Measurements from ENCODE around the gene GALNT14.

Gene GALNT14

DNA sequence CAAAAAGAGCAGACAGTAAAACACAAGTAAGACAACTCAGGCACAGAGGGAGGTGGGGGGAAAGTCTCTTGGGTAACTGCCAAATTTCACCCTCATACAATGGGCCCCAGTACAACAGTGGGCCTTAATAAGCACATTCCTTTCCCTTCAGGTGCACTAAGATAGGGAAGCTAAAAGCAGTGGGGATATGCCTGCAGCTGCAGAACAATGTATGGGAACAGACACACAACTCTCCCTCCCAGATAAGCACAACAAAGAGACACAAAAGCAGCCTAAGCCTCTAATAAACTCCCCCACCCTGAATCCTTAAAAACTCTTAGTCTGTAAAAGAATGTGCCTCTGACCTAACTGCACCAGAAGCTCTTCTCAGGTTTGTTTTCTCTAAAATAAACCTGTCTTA is 24.5 kb downstream of the GALNT14 start:
- TF ChIP-seq, protein P1, sequence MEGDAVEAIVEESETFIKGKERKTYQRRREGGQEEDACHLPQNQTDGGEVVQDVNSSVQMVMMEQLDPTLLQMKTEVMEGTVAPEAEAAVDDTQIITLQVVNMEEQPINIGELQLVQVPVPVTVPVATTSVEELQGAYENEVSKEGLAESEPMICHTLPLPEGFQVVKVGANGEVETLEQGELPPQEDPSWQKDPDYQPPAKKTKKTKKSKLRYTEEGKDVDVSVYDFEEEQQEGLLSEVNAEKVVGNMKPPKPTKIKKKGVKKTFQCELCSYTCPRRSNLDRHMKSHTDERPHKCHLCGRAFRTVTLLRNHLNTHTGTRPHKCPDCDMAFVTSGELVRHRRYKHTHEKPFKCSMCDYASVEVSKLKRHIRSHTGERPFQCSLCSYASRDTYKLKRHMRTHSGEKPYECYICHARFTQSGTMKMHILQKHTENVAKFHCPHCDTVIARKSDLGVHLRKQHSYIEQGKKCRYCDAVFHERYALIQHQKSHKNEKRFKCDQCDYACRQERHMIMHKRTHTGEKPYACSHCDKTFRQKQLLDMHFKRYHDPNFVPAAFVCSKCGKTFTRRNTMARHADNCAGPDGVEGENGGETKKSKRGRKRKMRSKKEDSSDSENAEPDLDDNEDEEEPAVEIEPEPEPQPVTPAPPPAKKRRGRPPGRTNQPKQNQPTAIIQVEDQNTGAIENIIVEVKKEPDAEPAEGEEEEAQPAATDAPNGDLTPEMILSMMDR (IDR thresholded peaks at IDR 0.05; ENCODE audit: low read length), result no peak
- no peaks in the 10 kb centered on the region for H3K79me2 ChIP-seq (ENCODE audit: low read length)

DNA sequence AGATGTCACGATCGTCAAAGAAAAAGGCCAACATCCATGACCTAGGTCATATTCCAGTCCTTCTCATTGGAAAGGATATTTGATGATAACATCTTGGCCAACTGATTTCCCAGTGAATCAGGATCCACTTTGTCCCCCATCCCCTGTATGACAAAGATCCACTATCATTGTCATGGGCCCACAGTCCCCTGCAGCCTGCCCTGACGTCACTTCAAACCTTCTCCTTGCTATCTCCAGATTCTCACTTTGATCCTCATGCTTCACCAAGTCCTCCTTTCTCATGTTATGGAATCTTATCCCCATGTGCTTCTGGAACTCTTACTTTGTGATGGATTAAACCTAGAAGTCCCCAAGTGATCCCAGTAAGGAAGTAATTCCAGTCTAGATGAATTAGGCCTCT is 25.7 kb downstream of the GALNT14 start:
- Histone ChIP-seq H3K79me2 (ENCODE audit: low read length) (peaks cover 4% of the 10 kb centered on the region; the same call in 1 of the 2 replicates), H3K36me3 (replicated peaks; ENCODE audit: insufficient read depth, low read length) (no peaks in the 10 kb centered on the region), H3K4me1 (ENCODE audit: low read length) (no peaks in the 10 kb centered on the region), H3K27me3 (replicated peaks; ENCODE audit: insufficient read depth, low read length) (no peaks in the 10 kb centered on the region), H2AFZ (ENCODE audit: low read length) (no peak overlapping the region), H3K9ac (ENCODE audit: low read length) (no peak overlapping the region), H3K27ac (ENCODE audit: low read length) (no peak overlapping the region), H3K9me2 (replicated peaks; ENCODE audit: insufficient read depth, low read length) (no peaks in the 10 kb centered on the region), H3K4me3 (ENCODE audit: low read length) (no peak overlapping the region), H3K4me2 (ENCODE audit: low read depth, low read length) (no peak overlapping the region), H3K9me3 (replicated peaks; ENCODE audit: insufficient read depth, low read length) (no peaks in the 10 kb centered on the region), H4K20me1 (ENCODE audit: insufficient read depth, low read length) (no peaks in the 10 kb centered on the region), H3F3A (ENCODE audit: insufficient read depth, low read length) (no peaks in the 10 kb centered on the region)
- no peak for DNase-seq
- TF ChIP-seq, protein P1 (IDR thresholded peaks at IDR 0.05; ENCODE audit: low read length), result no peak
- TF ChIP-seq EZH2 (optimal IDR thresholded peaks at IDR 0.05; ENCODE audit: low read depth, low read length), result no peak
- no peak for TF ChIP-seq EZH2phosphoT487 (IDR thresholded peaks at IDR 0.05; ENCODE audit: low read length)

More for the DNA sequence above, 24.5 kb downstream of the GALNT14 start:
- Histone ChIP-seq H3K4me1 (ENCODE audit: low read length) (no peaks in the 10 kb centered on the region), H2AFZ (ENCODE audit: low read length) (no peak overlapping the region), H3K4me2 (ENCODE audit: low read depth, low read length) (no peak overlapping the region), H3K9ac (ENCODE audit: low read length) (no peak overlapping the region), H3K36me3 (replicated peaks; ENCODE audit: insufficient read depth, low read length) (no peaks in the 10 kb centered on the region), H3K27ac (ENCODE audit: low read length) (no peak overlapping the region), H3F3A (ENCODE audit: insufficient read depth, low read length) (no peaks in the 10 kb centered on the region), H3K27me3 (replicated peaks; ENCODE audit: insufficient read depth, low read length) (no peaks in the 10 kb centered on the region), H4K20me1 (ENCODE audit: insufficient read depth, low read length) (no peaks in the 10 kb centered on the region), H3K9me2 (replicated peaks; ENCODE audit: insufficient read depth, low read length) (no peaks in the 10 kb centered on the region), H3K9me3 (replicated peaks; ENCODE audit: insufficient read depth, low read length) (no peaks in the 10 kb centered on the region), H3K4me3 (ENCODE audit: low read length) (no peak overlapping the region)
- no peak for DNase-seq

DNA sequence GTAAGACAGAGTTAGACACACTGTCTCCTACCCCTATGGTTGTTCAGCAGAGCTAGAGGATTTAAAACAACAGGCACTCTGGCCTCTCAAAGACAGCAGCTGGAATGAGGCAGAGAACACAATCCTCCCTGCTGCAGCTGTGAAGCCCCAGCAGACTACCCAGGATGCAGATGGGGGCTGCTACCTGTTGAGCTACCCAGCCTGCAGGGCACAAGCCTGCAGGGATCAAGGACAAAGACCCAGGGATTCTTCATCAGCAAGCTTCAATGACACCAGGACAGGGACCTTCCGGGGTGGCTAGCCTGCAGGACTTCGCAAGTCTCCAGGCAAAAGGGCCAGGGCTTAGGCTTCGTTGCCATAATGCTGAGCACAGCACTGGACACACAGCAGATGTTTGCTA is 27.2 kb downstream of the GALNT14 start:
- H3F3A ChIP-seq (ENCODE audit: insufficient read depth, low read length), result no peaks in the 10 kb centered on the region
- H3K79me2 ChIP-seq (ENCODE audit: low read length), result peaks cover 4% of the 10 kb centered on the region; the same call in 1 of the 2 replicates
- H3K4me2 ChIP-seq (ENCODE audit: low read depth, low read length), result no peak overlapping the region
- DNase-seq, result no peak
- H3K36me3 ChIP-seq (replicated peaks; ENCODE audit: insufficient read depth, low read length), result no peaks in the 10 kb centered on the region
- TF ChIP-seq, protein P1 (IDR thresholded peaks at IDR 0.05; ENCODE audit: low read length), result no peak
- TF ChIP-seq EZH2phosphoT487 (IDR thresholded peaks at IDR 0.05; ENCODE audit: low read length) (no peak), EZH2 (optimal IDR thresholded peaks at IDR 0.05; ENCODE audit: low read depth, low read length) (no peak)
- H3K4me3 ChIP-seq (ENCODE audit: low read length), result no peak overlapping the region
- H3K4me1 ChIP-seq (ENCODE audit: low read length), result no peaks in the 10 kb centered on the region
- no peaks in the 10 kb centered on the region for H4K20me1 ChIP-seq (ENCODE audit: insufficient read depth, low read length)
- no peak overlapping the region for H2AFZ ChIP-seq (ENCODE audit: low read length)
- H3K27ac ChIP-seq (ENCODE audit: low read length), result no peak overlapping the region
- no peaks in the 10 kb centered on the region for H3K9me2 ChIP-seq (replicated peaks; ENCODE audit: insufficient read depth, low read length)
- H3K27me3 ChIP-seq (replicated peaks; ENCODE audit: insufficient read depth, low read length), result no peaks in the 10 kb centered on the region
- H3K9ac ChIP-seq (ENCODE audit: low read length), result no peak overlapping the region
- H3K9me3 ChIP-seq (replicated peaks; ENCODE audit: insufficient read depth, low read length), result no peaks in the 10 kb centered on the region
